Measurements from ENCODE around the gene LETM1. TPM values are rescaled to one million over a fixed set of nuclear protein-coding genes. Genes with fewer than 3 reads are reported as not detected.

LETM1 gene
- total and polyA plus RNA-seq, 2 of the 13 experiments (the other 11 are each of a cell fraction or from before 2014, with no cell fraction given), result 9.7 to 41.6 TPM

DNA sequence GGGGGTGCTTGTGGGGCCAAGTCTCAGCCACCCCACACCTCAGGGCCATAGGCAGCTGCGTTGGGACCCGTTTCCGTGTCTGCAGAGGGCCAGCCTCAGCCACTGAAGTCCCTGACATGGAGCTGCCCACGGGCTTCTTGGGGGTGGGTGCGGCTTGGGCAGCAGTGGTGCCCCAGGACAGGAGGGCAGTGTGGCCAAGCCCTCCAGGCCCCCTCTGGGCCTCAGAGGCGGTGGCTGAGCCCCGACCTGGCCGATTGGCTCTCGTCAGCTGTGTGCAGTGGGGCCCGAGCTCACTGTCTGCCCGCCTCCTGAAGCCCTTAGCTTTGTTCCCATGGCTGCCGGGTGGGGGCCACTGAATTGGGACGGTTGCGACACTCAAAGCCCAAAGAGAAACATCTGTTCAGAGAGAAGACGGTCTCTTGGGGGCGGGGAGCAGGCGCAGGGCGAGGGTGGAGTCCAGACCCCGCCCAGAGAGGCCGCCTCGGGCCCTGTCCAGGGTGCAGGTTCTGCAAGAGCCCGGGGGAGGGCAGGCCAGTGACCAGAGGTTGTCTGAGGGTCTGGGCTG is 53.7 kb downstream of the LETM1 start (continued):
- TF ChIP-seq, protein P1, sequence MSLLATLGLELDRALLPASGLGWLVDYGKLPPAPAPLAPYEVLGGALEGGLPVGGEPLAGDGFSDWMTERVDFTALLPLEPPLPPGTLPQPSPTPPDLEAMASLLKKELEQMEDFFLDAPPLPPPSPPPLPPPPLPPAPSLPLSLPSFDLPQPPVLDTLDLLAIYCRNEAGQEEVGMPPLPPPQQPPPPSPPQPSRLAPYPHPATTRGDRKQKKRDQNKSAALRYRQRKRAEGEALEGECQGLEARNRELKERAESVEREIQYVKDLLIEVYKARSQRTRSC (CRISPR knock-in tag; IDR thresholded peaks at IDR 0.05; ENCODE audit: low read depth), result no peak
- TF ChIP-seq, protein P2, sequence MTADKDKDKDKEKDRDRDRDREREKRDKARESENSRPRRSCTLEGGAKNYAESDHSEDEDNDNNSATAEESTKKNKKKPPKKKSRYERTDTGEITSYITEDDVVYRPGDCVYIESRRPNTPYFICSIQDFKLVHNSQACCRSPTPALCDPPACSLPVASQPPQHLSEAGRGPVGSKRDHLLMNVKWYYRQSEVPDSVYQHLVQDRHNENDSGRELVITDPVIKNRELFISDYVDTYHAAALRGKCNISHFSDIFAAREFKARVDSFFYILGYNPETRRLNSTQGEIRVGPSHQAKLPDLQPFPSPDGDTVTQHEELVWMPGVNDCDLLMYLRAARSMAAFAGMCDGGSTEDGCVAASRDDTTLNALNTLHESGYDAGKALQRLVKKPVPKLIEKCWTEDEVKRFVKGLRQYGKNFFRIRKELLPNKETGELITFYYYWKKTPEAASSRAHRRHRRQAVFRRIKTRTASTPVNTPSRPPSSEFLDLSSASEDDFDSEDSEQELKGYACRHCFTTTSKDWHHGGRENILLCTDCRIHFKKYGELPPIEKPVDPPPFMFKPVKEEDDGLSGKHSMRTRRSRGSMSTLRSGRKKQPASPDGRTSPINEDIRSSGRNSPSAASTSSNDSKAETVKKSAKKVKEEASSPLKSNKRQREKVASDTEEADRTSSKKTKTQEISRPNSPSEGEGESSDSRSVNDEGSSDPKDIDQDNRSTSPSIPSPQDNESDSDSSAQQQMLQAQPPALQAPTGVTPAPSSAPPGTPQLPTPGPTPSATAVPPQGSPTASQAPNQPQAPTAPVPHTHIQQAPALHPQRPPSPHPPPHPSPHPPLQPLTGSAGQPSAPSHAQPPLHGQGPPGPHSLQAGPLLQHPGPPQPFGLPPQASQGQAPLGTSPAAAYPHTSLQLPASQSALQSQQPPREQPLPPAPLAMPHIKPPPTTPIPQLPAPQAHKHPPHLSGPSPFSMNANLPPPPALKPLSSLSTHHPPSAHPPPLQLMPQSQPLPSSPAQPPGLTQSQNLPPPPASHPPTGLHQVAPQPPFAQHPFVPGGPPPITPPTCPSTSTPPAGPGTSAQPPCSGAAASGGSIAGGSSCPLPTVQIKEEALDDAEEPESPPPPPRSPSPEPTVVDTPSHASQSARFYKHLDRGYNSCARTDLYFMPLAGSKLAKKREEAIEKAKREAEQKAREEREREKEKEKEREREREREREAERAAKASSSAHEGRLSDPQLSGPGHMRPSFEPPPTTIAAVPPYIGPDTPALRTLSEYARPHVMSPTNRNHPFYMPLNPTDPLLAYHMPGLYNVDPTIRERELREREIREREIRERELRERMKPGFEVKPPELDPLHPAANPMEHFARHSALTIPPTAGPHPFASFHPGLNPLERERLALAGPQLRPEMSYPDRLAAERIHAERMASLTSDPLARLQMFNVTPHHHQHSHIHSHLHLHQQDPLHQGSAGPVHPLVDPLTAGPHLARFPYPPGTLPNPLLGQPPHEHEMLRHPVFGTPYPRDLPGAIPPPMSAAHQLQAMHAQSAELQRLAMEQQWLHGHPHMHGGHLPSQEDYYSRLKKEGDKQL (CRISPR knock-in tag; IDR thresholded peaks at IDR 0.05; ENCODE audit: low read depth), result peak; percentile 50; the same call in 1 of the 2 replicates
- TF ChIP-seq, protein P3, sequence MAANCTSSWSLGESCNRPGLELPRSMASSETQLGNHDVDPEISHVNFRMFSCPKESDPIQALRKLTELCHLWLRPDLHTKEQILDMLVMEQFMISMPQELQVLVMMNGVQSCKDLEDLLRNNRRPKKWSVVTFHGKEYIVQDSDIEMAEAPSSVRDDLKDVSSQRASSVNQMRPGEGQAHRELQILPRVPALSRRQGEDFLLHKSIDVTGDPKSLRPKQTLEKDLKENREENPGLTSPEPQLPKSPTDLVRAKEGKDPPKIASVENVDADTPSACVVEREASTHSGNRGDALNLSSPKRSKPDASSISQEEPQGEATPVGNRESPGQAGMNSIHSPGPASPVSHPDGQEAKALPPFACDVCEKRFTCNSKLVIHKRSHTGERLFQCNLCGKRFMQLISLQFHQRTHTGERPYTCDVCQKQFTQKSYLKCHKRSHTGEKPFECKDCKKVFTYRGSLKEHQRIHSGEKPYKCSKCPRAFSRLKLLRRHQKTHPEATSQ (CRISPR knock-in tag; IDR thresholded peaks at IDR 0.05; ENCODE audit: borderline replicate concordance), result peak; percentile 92; the same call in 1 of the 2 replicates
- TF ChIP-seq EP300 (IDR thresholded peaks at IDR 0.05; ENCODE audit: low read depth in 2 of 2, low read length in 2 of 2), result peak in 1 of 2 experiments; percentile 86; a peak in 3 of 4 replicates
- no peak for TF ChIP-seq EP300 (CRISPR knock-in tag; IDR thresholded peaks at IDR 0.05; ENCODE audit: borderline replicate concordance)
- peak; percentile 87 for TF ChIP-seq SP4 (CRISPR knock-in tag; IDR thresholded peaks at IDR 0.05)
- TF ChIP-seq KDM5B (CRISPR knock-in tag; IDR thresholded peaks at IDR 0.05; ENCODE audit: borderline replicate concordance), result peak; percentile 57; the same call in 1 of the 2 replicates
- TF ChIP-seq IKZF1 (IDR thresholded peaks at IDR 0.05), result no peak
- TF ChIP-seq, protein P4, sequence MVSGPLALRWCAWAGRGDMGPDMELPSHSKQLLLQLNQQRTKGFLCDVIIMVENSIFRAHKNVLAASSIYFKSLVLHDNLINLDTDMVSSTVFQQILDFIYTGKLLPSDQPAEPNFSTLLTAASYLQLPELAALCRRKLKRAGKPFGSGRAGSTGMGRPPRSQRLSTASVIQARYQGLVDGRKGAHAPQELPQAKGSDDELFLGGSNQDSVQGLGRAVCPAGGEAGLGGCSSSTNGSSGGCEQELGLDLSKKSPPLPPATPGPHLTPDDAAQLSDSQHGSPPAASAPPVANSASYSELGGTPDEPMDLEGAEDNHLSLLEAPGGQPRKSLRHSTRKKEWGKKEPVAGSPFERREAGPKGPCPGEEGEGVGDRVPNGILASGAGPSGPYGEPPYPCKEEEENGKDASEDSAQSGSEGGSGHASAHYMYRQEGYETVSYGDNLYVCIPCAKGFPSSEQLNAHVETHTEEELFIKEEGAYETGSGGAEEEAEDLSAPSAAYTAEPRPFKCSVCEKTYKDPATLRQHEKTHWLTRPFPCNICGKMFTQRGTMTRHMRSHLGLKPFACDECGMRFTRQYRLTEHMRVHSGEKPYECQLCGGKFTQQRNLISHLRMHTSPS (CRISPR knock-in tag; IDR thresholded peaks at IDR 0.05; ENCODE audit: low read depth), result peak; percentile 90
- TF ChIP-seq, protein P5, sequence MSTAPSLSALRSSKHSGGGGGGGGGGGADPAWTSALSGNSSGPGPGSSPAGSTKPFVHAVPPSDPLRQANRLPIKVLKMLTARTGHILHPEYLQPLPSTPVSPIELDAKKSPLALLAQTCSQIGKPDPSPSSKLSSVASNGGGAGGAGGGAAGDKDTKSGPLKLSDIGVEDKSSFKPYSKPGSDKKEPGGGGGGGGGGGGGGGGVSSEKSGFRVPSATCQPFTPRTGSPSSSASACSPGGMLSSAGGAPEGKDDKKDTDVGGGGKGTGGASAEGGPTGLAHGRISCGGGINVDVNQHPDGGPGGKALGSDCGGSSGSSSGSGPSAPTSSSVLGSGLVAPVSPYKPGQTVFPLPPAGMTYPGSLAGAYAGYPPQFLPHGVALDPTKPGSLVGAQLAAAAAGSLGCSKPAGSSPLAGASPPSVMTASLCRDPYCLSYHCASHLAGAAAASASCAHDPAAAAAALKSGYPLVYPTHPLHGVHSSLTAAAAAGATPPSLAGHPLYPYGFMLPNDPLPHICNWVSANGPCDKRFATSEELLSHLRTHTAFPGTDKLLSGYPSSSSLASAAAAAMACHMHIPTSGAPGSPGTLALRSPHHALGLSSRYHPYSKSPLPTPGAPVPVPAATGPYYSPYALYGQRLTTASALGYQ (CRISPR knock-in tag; IDR thresholded peaks at IDR 0.05), result peak; percentile 48
- no peak for TF ChIP-seq MATR3 (CRISPR knock-in tag; IDR thresholded peaks at IDR 0.05)
- TF ChIP-seq YEATS2 (CRISPR knock-in tag; IDR thresholded peaks at IDR 0.05; ENCODE audit: borderline replicate concordance), result no peak
